Stimulated activated CD8-positive, alpha-beta memory T cell treated with anti-CD3 and anti-CD28 coated beads, Interleukin-12 subunit alpha, Interleukin-12 subunit beta, amount 100 ng/mL, for 1 hour (primary cell): ENCODE results near the gene FOXI1.
A peak's percentile ranks its signal among the peaks of the same experiment; 100 is the strongest.
"Not testable (repeated sequence)": the region's sequence is repeated elsewhere in the genome, so short reads cannot be mapped to it uniquely, and the experiment has no call there.

Source experiments
- DNase-seq: peaks from one replicate; pipeline ENCODE4 v3.0.0-alpha.2; 2020; ENCODE audit warnings: low read depth

Gene FOXI1

GRCh38 chr5:170092455-170093101 is 13.1 kb upstream of the FOXI1 start:
- DNase-seq: no peak

DNA sequence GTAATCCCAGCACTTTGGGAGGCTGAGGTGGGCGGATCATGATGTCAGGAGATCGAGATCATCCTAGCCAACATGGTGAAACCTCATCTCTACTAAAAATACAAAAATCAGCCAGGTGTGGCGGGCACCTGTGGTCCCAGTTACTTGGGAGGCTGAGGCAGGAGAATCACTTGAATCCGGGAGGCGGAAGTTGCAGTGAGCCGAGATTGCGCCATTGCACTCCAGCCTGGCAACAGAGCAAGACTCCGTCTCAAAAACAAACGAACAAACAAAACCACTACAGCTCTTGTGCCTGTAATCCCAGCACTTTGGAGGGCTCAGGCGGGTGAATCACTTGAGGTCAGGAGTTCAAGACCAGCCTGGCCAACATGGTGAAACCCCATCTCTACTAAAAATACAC is 11.4 kb upstream of the FOXI1 start:
- DNase-seq: not testable (repeated sequence)

- no peak for DNase-seq
Measured at GRCh38 chr5:170095646-170096045, 10.1 kb upstream of the FOXI1 start.

GRCh38 chr5:170097934-170098333 is 7.8 kb upstream of the FOXI1 start:
- no peak for DNase-seq

DNA sequence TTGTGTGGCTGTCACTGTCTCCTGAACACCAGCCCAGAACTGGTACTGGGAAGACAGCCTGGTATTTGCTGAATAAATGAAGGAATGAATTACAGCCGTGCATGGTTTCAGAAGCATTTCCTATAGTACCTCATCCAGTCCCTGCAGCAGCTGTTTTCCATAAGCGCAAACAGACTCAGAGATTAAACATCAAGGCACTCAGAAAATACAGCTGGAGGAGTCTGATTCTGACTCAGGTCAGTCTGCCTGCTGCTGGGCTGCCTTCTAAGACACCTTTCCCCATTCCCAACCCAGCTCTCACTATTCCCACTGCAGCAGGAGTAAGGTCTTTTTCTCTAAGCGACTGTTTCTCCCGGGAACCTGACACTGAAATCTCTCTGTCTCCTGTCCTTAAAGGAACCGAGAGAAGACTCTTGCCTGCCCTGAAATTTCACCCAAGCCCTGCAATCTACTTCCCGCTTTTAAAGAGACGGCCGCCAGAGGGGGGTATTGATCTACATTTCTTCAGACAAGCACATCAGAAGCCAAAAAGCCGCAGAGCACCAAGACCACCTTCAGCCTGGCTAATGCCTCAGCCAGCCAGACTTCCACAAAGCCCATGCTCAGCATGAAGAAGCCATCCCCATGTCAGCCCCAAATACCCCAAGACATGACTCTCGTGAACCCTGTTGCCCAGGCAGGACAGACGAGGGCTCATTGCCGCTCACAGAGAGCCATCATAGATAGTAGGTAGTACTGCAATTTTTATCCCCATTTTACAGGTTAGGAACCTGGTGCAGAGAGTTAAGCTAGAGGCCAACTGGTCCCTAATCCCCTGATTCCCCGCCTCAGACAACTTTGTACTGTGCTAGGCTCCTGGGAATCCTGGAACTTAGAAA is 5.4 kb upstream of the FOXI1 start:
- DNase-seq: peak; percentile 53

DNA sequence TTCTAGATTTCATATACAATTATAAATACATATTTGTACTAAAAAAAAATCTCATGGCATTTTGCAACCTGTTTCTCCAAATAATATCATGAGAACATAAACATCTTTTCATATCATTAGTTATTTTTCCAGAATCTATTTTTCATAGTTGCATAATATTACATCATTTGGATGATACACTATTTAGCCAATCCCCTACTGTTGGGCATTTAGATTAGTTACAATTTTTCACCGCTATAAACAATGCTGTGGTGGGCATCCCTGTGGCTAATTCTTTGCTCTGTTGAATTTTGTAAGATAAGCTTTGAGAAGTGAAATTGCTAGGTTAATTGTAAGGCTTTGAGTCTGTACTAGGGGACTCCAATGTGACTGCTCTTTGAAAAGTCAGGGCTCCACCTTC is 2.2 kb upstream of the FOXI1 start:
- DNase-seq: no peak

- DNase-seq: no peak
Measured at GRCh38 chr5:170104299-170104698, 1.4 kb upstream of the FOXI1 start.

GRCh38 chr5:170104710-170105109 is 987 bp upstream of the FOXI1 start:
- no peak for DNase-seq

DNA sequence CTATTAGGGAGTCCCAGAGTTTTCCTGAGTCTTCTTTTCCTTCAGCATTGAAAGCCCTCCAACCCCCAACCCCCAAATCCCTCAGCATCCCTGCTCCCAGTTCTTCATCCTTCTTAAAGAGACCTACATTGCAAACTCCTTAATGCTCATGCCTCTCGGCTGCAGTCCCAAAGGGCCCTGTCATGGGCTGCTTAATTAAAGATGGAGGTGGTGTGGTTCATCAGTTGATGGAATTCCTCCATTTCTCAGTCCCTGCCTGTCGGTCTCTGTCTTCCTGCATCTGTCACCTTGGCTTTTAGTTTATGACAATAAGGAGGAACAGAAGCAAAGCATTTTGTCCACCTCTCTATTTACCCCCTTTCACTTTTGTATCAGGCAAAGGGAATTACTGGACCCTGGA is 2.0 kb downstream of the FOXI1 start:
- DNase-seq: no peak

GRCh38 chr5:170108266-170108785 is 2.6 kb downstream of the FOXI1 start:
- no peak for DNase-seq

- DNase-seq: no peak
Measured at GRCh38 chr5:170109059-170110031, 3.6 kb downstream of the FOXI1 start.

DNA sequence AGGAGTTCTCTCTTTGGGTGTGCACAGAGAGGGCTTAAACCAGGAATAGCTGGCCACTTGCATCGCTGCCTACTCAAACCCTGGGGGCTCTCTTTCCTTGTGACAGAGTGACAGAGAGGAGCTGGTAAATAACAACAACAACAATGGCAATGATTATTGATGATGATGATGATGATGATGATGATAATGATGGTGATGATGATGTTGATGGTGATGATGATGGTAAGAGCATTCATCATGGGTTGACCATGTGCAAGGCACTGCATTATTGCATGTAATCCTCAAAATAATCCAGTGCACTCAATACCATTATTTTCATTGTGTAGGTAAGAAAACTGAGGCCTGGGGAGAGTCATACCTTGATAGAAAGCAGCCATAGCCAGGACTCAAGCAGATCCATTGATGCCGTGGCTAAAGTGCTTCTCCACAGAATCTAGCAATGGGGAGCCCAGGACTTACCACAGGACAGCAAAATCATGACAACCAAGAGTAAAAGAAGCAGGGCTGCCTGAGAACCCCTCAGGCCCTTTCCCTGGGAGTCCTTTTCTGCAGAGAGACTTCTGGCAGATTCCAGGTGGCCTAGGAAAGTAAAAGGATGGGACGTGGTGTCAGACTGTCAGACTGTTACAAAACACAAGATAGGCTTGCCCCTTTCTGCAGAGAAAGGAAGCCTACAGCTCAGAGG is 4.8 kb downstream of the FOXI1 start:
- DNase-seq: no peak

GRCh38 chr5:170111088-170111785 is 5.5 kb downstream of the FOXI1 start:
- DNase-seq: no peak

DNA sequence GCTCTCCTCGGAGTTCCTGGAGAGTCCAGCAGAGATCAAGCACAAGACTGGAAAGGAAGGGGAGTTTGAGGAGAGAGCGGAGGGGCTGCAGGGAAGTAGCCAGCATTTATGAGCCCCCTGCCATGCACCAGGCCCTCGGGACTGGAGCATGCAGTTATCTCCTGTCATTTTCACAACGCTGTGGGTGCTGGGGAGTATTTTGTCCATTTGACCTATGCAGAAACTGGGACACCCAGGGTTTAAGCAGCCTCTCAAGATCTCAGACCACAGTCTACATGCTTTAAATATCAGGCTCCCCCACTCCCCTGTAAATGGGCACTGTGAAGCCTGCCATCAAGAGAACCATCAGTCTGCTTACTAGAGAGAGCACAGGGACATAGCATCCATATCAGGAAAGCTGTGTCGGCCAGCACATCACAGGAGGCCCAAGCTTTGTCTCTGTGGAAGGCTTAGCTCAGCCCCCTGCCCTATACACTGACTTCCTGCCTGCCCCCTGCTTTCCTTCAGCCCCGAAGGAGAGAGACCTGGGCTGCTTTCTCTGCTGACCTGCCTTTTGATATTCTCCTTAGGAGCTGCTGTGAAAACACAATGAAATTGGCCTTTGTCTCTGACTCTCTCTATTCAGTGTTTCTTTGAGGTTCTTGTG is 7.3 kb downstream of the FOXI1 start:
- no peak for DNase-seq

DNA sequence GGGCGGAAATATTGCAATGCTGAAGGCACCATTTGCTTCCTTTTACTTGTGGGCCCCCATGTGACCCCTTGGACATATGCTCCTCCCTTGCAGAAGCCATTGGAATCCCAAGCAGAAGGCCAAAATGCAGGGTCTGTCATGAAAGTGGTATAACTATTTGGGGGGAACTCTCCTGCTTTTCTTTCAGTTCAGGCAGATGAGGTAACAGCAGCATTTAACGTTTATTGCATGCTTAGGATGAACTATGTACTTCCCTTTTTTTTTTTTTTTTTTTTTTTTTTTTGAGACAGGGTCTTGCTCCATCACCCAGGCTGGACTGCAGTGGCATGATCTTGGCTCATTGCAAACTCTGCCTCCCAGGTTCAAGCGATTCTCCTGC is 7.8 kb downstream of the FOXI1 start:
- no peak for DNase-seq

- no peak for DNase-seq
Measured at GRCh38 chr5:170114271-170114670, 8.6 kb downstream of the FOXI1 start.

DNA sequence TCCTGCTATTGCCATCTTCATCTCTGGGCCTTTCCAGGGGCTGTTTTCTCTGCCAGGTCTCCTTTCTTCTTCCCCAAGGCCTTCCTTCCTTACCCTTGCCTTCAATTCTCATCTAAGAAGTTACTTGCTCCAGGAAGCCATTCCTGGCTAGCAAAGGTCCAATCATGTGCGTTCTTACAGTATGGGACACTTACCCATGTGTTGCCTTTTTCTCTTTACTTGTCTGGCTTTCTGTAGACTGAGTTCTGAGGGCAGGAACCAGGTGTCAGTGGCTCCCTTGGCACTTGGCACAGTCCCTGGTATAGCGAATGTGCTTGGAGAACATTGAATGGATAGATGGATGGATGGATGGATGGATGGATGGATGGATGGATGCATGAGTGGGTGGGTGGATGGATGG is 10.2 kb downstream of the FOXI1 start:
- no peak for DNase-seq

- DNase-seq: no peak
Measured at GRCh38 chr5:170117736-170118135, 12.0 kb downstream of the FOXI1 start.

DNA sequence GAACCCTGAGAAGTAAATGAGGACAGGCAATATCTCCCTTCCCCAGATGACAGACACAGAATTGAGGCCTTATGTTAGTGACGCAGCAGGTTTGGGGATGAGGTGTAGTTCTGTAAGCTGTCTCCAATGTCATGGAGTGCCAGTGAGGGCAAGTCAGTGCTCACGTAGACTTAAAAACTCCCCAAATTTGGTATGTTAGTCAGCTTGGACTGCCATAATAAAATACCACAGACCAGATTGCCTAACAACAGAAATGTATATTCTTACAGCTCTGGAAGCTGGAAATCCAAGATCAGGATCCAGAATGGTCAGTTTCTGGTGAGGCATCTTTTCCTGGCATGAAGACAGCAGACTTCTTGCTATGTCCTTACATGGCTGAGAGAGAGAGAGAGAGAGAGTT is 14.9 kb downstream of the FOXI1 start:
- no peak for DNase-seq

DNA sequence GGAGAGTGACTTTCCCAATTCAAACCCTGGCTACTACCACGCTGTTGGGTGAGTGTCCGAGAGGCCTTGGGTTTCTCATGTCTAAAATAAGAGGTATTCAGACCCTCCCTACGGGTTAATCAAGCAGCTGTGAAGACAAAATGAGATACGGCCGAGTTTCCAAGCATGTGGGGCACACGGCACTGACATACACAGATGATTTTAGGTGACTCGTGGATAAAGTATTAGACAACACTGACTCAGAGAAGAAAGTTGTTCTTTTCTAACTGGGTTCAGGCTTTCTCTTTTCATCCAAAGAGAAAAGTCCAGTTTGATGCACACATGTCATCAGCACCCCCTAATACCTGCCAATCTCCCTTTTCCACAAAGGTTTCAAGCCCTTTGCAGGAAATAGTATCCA is 15.6 kb downstream of the FOXI1 start:
- DNase-seq: no peak

DNA sequence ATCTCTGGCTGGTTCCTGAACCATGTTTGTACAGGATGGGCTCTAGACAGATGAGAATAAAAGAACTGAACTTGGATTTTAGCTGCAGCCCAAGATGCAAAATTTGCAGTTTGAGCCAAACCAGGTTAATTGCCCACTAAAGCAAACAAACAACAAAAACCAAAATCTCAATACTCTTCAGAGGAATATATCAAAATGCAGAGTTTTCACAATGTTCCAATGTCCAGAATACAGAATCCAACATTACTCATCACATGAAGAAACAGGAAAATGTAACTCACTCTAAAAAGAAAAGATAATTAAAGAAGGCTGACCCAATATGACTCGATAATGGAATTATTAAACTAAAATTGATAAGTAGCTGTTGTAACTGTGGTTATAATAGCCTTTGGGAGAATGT is 20.4 kb downstream of the FOXI1 start:
- DNase-seq: no peak
